Measurements from ENCODE around the gene HINT2.

HINT2 gene

GRCh38 chr9:35774907-35775635 is 39.8 kb downstream of the HINT2 start:
- DNase-seq (ENCODE audit: low read depth in 2 of 2): no peak

GRCh38 chr9:35771943-35772342 is 42.9 kb downstream of the HINT2 start:
- no peak for DNase-seq (ENCODE audit: low read depth in 2 of 2)

DNA sequence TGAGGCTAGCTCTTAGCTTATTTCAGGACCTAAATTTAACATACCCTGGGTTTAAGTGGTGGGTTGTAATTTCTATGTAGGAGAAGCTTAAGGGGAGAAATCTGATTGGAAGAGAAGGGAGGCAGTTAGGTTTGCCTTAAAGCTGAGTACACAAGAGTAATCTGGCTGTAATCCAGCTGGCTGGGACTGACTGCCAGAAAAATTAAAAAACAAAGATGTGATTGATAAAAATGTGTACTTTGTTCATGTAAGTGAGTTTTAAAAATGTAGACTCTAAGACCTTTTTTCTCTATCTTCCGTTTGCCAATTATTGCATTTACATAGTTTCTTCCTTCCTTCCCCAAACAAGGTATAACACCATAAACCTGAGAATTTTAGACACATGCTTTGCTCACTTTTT is 43.3 kb downstream of the HINT2 start:
- DNase-seq (ENCODE audit: low read depth in 2 of 2): no peak

DNA sequence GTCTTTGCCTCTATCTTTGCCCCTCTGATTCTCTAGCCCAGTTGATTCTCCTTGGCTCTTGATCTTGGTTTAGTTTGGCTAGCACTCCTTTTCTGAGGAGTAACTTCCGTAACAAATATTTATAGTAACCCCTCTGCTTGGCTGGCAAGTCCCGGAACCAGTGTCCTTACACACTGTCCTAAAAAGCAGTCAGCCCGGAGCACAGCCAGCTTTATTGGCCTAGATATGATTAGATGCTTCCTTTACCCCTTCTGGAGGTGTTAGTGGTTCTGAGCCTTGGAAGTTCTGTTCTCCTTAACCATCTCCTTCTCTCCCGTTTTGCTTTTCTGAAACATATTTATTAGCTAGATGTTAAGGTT is 43.8 kb downstream of the HINT2 start:
- no peak for DNase-seq (ENCODE audit: low read depth in 2 of 2)

DNA sequence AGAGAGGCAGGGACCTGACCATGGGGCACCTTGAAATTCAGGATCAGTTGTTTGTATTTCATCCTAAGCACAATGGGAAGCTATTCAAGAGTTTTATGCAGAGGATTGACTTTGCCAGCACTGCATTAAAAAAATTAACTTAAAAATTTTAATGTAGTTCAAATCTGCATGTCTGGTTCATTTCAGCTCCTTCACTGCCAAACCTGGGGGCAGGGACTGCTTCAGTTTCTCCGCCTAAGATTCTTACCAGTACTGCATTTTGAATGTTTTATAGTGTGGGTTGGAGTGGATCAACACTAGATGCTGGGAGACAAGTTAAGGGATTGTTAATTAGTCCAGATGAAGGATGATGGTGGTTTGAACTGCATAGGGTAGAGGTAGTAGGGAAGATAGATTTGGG is 45.1 kb downstream of the HINT2 start:
- DNase-seq (ENCODE audit: low read depth in 2 of 2): no peak

GRCh38 chr9:35767458-35767857 is 47.4 kb downstream of the HINT2 start:
- DNase-seq (ENCODE audit: low read depth in 2 of 2): no peak

- DNase-seq (ENCODE audit: low read depth in 2 of 2): no peak
Measured at GRCh38 chr9:35766997-35767396, 47.8 kb downstream of the HINT2 start.

DNA sequence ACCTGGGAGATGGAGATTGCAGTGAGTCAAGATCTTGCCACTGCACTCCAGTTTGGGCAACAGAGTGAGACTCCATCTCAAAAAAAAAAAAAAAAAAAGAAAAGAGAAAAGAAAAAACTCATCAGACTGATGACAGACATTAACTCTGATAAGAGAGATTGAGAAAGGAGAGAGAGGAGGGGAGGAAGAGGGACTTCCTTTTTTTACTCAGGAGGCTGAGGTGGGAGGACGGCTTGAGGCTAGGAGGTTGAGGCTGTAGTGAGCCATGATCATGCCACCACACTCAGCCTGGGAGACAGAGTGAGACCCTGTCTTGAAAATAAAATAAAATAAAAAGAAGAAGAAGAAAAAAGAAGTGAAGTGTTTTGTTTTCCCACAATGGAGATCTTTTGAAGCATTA is 51.0 kb downstream of the HINT2 start:
- DNase-seq (ENCODE audit: low read depth in 2 of 2): no peak

- no peak for DNase-seq (ENCODE audit: low read depth in 2 of 2)
Measured at GRCh38 chr9:35763181-35763580, 51.7 kb downstream of the HINT2 start.

All from stimulated activated CD4-positive, alpha-beta T cell treated with anti-CD3 and anti-CD28 coated beads, Interleukin-15, amount 100 ng/mL, for 48 hours (primary cell).